Erythroblast (primary cell): ENCODE measurements around the gene ZNF469.
"Not testable (repeated sequence)": the region's sequence is repeated elsewhere in the genome, so short reads cannot be mapped to it uniquely, and the experiment has no call there.

Source experiments
- DNase-seq, 2 experiments: peaks; one replicate each; lab custom pipeline; 2025; lab: John Stamatoyannopoulos, UW
- GATA1 ChIP-seq: IDR thresholded peaks from 2 replicates; pipeline ENCODE4 v1.6.1; 2011; ENCODE audit warnings: low read depth, mild to moderate bottlenecking, control low read depth, low read length, moderate library complexity
- POLR2A ChIP-seq: IDR thresholded peaks from 2 replicates; pipeline ENCODE4 v1.6.1; 2011; ENCODE audit warnings: mild to moderate bottlenecking, low read length

ZNF469 gene

GRCh38 chr16:88350922-88351321 lies 31.8 kb upstream of the ZNF469 start:
- DNase-seq = no peak
- TF ChIP-seq GATA1 (no peak), POLR2A (no peak)

- TF ChIP-seq GATA1 (no peak), POLR2A (no peak)
- DNase-seq = no peak
These were observed 31.2 kb upstream of the ZNF469 start for GRCh38 chr16:88351491-88352101.

- DNase-seq = no peak
- no peak for TF ChIP-seq GATA1
These were observed 30.2 kb upstream of the ZNF469 start for GRCh38 chr16:88352261-88353200.

GRCh38 chr16:88353232-88353631 lies 29.5 kb upstream of the ZNF469 start:
- DNase-seq = no peak
- TF ChIP-seq POLR2A (no peak), GATA1 (no peak)

GRCh38 chr16:88353691-88354090 lies 29.1 kb upstream of the ZNF469 start:
- TF ChIP-seq POLR2A (no peak), GATA1 (no peak)
- no peak for DNase-seq

- no peak for DNase-seq
- TF ChIP-seq POLR2A = no peak
- no peak for TF ChIP-seq GATA1
These were observed 28.3 kb upstream of the ZNF469 start for GRCh38 chr16:88354229-88355092.

- no peak for DNase-seq
- TF ChIP-seq GATA1 (no peak), POLR2A (no peak)
These were observed 27.7 kb upstream of the ZNF469 start for GRCh38 chr16:88355093-88355388.

- DNase-seq = no peak
- TF ChIP-seq POLR2A (no peak), GATA1 (no peak)
These were observed 27.2 kb upstream of the ZNF469 start for GRCh38 chr16:88355389-88356123.

GRCh38 chr16:88356124-88356726 lies 26.5 kb upstream of the ZNF469 start:
- TF ChIP-seq POLR2A (no peak), GATA1 (no peak)
- no peak for DNase-seq

- TF ChIP-seq GATA1 (no peak), POLR2A (no peak)
These were observed 26.0 kb upstream of the ZNF469 start for GRCh38 chr16:88356727-88357199.

GRCh38 chr16:88357317-88358022 lies 25.3 kb upstream of the ZNF469 start:
- TF ChIP-seq GATA1 (no peak), POLR2A (no peak)
- DNase-seq = no peak

More at GRCh38 chr16:88356727-88357199, 26.0 kb upstream of the ZNF469 start:
- no peak for DNase-seq

- no peak for DNase-seq
- no peak for TF ChIP-seq GATA1
- no peak for TF ChIP-seq POLR2A
These were observed 24.7 kb upstream of the ZNF469 start for GRCh38 chr16:88358023-88358420.

- no peak for TF ChIP-seq GATA1
- TF ChIP-seq POLR2A = no peak
- no peak for DNase-seq
These were observed 23.8 kb upstream of the ZNF469 start for GRCh38 chr16:88359008-88359407.

GRCh38 chr16:88360401-88360800 lies 22.4 kb upstream of the ZNF469 start:
- DNase-seq = not testable (repeated sequence)
